T47D (cell line): ENCODE data around the gene QRICH2.
"Not testable (repeated sequence)": the region's sequence is repeated elsewhere in the genome, so short reads cannot be mapped to it uniquely, and the experiment has no call there.

Experiments
- DNase-seq, 2 experiments: peaks; one replicate each; pipeline versions ENCODE4 v3.0.0 to v3.0.0-alpha.2; 2011 to 2012; ENCODE audit warnings: low read depth in 1 of 2, low spot score in 1 of 2
- JUND ChIP-seq: IDR thresholded peaks from 2 replicates; pipeline ENCODE4 v1.6.1; 2012; ENCODE audit warnings: low read depth
- in situ Hi-C: cut with HindIII; loops from 2 replicates; pipeline ENCODE4 v1.10.0; 2016; ENCODE audit warnings: low sequenced_read_pairs, low pct_unique_long_range_greater_than_20kb

QRICH2 gene

GRCh38 chr17:76307966-76308338 lies at the start of gene QRICH2:
TSS of gene QRICH2 (minus strand) at chr17:76308276. CDS start at chr17:76307998, 278 bp downstream.
- in situ Hi-C loops, result no loop called here
- DNase-seq, result no peak
- no peak for TF ChIP-seq JUND

- TF ChIP-seq JUND, result no peak
- DNase-seq, result peak in 1 of 2 experiments; percentile 37
- in situ Hi-C loops, result no loop called here
These were observed 49.6 kb upstream of the QRICH2 start for GRCh38 chr17:76357597-76358158.

GRCh38 chr17:76356803-76357456 lies 48.9 kb upstream of the QRICH2 start:
- in situ Hi-C loops, result no loop called here
- peak in 1 of 2 experiments; percentile 31 for DNase-seq
- no peak for TF ChIP-seq JUND

- in situ Hi-C loops, result no loop called here
- TF ChIP-seq JUND, result no peak
- no peak for DNase-seq
These were observed 46.8 kb upstream of the QRICH2 start for GRCh38 chr17:76354747-76355310.

- in situ Hi-C loops, result no loop called here
- no peak for TF ChIP-seq JUND
- no peak for DNase-seq
These were observed 46.2 kb upstream of the QRICH2 start for GRCh38 chr17:76354317-76354729.

- DNase-seq, result peak; percentile 95 to 98
- in situ Hi-C loops, result no loop called here
- no peak for TF ChIP-seq JUND
These were observed 45.7 kb upstream of the QRICH2 start, which contains the start of gene PRPSAP1 for GRCh38 chr17:76353599-76354316. TSS of gene PRPSAP1 (minus strand) at chr17:76353916. CDS start at chr17:76353703, 213 bp downstream.

GRCh38 chr17:76353004-76353598 lies 45.0 kb upstream of the QRICH2 start:
- no peak for TF ChIP-seq JUND
- peak in 1 of 2 experiments; percentile 66 for DNase-seq
- in situ Hi-C loops, result no loop called here

- no peak for DNase-seq
- in situ Hi-C loops, result no loop called here
- TF ChIP-seq JUND, result no peak
These were observed 43.5 kb upstream of the QRICH2 start for GRCh38 chr17:76351526-76352071.

- in situ Hi-C loops, result no loop called here
- no peak for TF ChIP-seq JUND
- no peak for DNase-seq
These were observed 42.4 kb upstream of the QRICH2 start for GRCh38 chr17:76350463-76350862.

- in situ Hi-C loops, DNase-seq: not testable (repeated sequence)
These were observed 38.9 kb upstream of the QRICH2 start for GRCh38 chr17:76346936-76347335.

- no peak for DNase-seq
- in situ Hi-C loops, result no loop called here
- no peak for TF ChIP-seq JUND
These were observed 37.4 kb upstream of the QRICH2 start for GRCh38 chr17:76345377-76345974.

- in situ Hi-C loops, result no loop called here
- DNase-seq, result no peak
- TF ChIP-seq JUND, result no peak
These were observed 35.0 kb upstream of the QRICH2 start for GRCh38 chr17:76343106-76343505.
